Stimulated activated CD8-positive, alpha-beta memory T cell treated with anti-CD3 and anti-CD28 coated beads, Interleukin-7, amount 100 ng/mL, for 24 hours (primary cell): ENCODE measurements around the gene MYH6.
"Not testable (repeated sequence)": the region's sequence is repeated elsewhere in the genome, so short reads cannot be mapped to it uniquely, and the experiment has no call there.

Experiments used
- DNase-seq: peaks from one replicate; pipeline ENCODE4 v3.0.0-alpha.2; 2020; ENCODE audit warnings: low read depth

Gene MYH6

GRCh38 chr14:23407516-23408306, at the start of gene MYH6:
MYH6 (minus strand) TSS chr14:23408273; CDS start chr14:23407223, 1,050 bp downstream.
- no peak for DNase-seq

GRCh38 chr14:23456883-23457586, 49.0 kb upstream of the MYH6 start:
- not testable (repeated sequence) for DNase-seq

- no peak for DNase-seq
Observed at GRCh38 chr14:23454445-23454856, 46.4 kb upstream of the MYH6 start.

- no peak for DNase-seq
Observed at GRCh38 chr14:23452237-23452636, 44.2 kb upstream of the MYH6 start.

- no peak for DNase-seq
Observed at GRCh38 chr14:23450379-23450778, 42.3 kb upstream of the MYH6 start.

GRCh38 chr14:23449314-23449713, 41.2 kb upstream of the MYH6 start:
- no peak for DNase-seq

GRCh38 chr14:23447361-23448350, 39.6 kb upstream of the MYH6 start:
- DNase-seq: no peak

- DNase-seq: no peak
Observed at GRCh38 chr14:23446291-23446851, 38.3 kb upstream of the MYH6 start.

GRCh38 chr14:23445773-23446172, 37.7 kb upstream of the MYH6 start:
- DNase-seq: no peak

GRCh38 chr14:23444314-23444713, 36.2 kb upstream of the MYH6 start:
- DNase-seq: no peak

- DNase-seq: no peak
Observed at GRCh38 chr14:23443881-23444280, 35.8 kb upstream of the MYH6 start.

GRCh38 chr14:23443411-23443812, 35.3 kb upstream of the MYH6 start:
- DNase-seq: no peak

GRCh38 chr14:23442721-23443356, 34.8 kb upstream of the MYH6 start:
- DNase-seq: no peak

- DNase-seq: no peak
Observed at GRCh38 chr14:23441076-23441475, 33.0 kb upstream of the MYH6 start.

GRCh38 chr14:23439107-23439835, 31.2 kb upstream of the MYH6 start:
- DNase-seq: no peak

- no peak for DNase-seq
Observed at GRCh38 chr14:23438101-23438971, 30.3 kb upstream of the MYH6 start.

GRCh38 chr14:23437133-23438100, 29.3 kb upstream of the MYH6 start:
- DNase-seq: no peak

- DNase-seq: no peak
Observed at GRCh38 chr14:23436327-23437132, 28.5 kb upstream of the MYH6 start.
